MM.1S (cell line): ENCODE measurements around the gene KIF21B.
A peak's percentile ranks its signal among the peaks of the same experiment; 100 is the strongest.

ENCODE experiments used
- DNase-seq: peaks from one replicate; pipeline ENCODE4 v3.0.0-alpha.2; 2015
- H2AFZ ChIP-seq: fragments of 300-600 bp; sonication (generic); 2 replicates; pipeline ENCODE4 v1.6.0; 2016; ENCODE audit warnings: antibody characterized with exemption, low read length
- H3F3A ChIP-seq: fragments of 300-600 bp; sonication (generic); 2 replicates; pipeline ENCODE4 v1.6.1; 2016; ENCODE audit warnings: mild to moderate bottlenecking, antibody characterized with exemption, low read length, moderate library complexity, mixed read lengths; ENCODE audit not compliant: insufficient read depth
- H3K27ac ChIP-seq: fragments of 300-600 bp; sonication (generic); 2 replicates; pipeline ENCODE4 v1.5.1; 2016; ENCODE audit warnings: mild to moderate bottlenecking, low read length
- H3K27me3 ChIP-seq: fragments of 300-600 bp; sonication (generic); replicated peaks from 2 replicates; pipeline ENCODE4 v1.6.0; 2016; ENCODE audit warnings: low read length; ENCODE audit not compliant: insufficient read depth
- H3K36me3 ChIP-seq: fragments of 300-600 bp; sonication (generic); replicated peaks from 2 replicates; pipeline ENCODE4 v1.6.1; 2016; ENCODE audit warnings: mild to moderate bottlenecking, low read length, mixed read lengths; ENCODE audit not compliant: insufficient read depth
- H3K4me1 ChIP-seq: fragments of 300-600 bp; sonication (generic); 2 replicates; pipeline ENCODE4 v1.6.1; 2016; ENCODE audit warnings: low read length, mixed read lengths
- H3K4me2 ChIP-seq: fragments of 300-600 bp; sonication (generic); 2 replicates; pipeline ENCODE4 v1.6.0; 2016; ENCODE audit warnings: low read depth, low read length
- H3K4me3 ChIP-seq: fragments of 300-600 bp; sonication (generic); 2 replicates; pipeline ENCODE4 v1.5.1; 2016; ENCODE audit warnings: low read length, mixed read lengths
- H3K79me2 ChIP-seq: fragments of 300-600 bp; sonication (generic); 2 replicates; pipeline ENCODE4 v1.6.1; 2016; ENCODE audit warnings: mixed run types, low read length, mixed read lengths
- H3K9ac ChIP-seq: fragments of 300-600 bp; sonication (generic); 2 replicates; pipeline ENCODE4 v1.6.1; 2016; ENCODE audit warnings: low read length, mixed read lengths
- H3K9me2 ChIP-seq: fragments of 300-600 bp; sonication (generic); replicated peaks from 2 replicates; pipeline ENCODE4 v1.6.1; 2016; ENCODE audit warnings: mild to moderate bottlenecking, low read length, mixed read lengths; ENCODE audit not compliant: insufficient read depth
- H3K9me3 ChIP-seq: fragments of 300-600 bp; sonication (generic); replicated peaks from 2 replicates; pipeline ENCODE4 v1.6.1; 2016; ENCODE audit warnings: mild to moderate bottlenecking, low read length, mixed read lengths; ENCODE audit not compliant: insufficient read depth
- H4K20me1 ChIP-seq: fragments of 300-600 bp; sonication (generic); 2 replicates; pipeline ENCODE4 v1.6.1; 2016; ENCODE audit warnings: mild to moderate bottlenecking, low read length, moderate library complexity, mixed read lengths; ENCODE audit not compliant: insufficient read depth
- EZH2 ChIP-seq: fragments of 300-600 bp; sonication (generic); optimal IDR thresholded peaks from 2 replicates; pipeline ENCODE3; 2017; ENCODE audit warnings: low read depth, mild to moderate bottlenecking, antibody characterized with exemption, low read length, mixed read lengths
- EZH2phosphoT487 ChIP-seq: fragments of 300-600 bp; sonication (generic); IDR thresholded peaks from 2 replicates; pipeline ENCODE4 v1.6.1; 2018; ENCODE audit warnings: antibody characterized with exemption, low read length
- TF ChIP-seq, protein P1 (sequence below): fragments of 300-600 bp; sonication (generic); IDR thresholded peaks from 2 replicates; pipeline ENCODE4 v1.5.1; 2016; ENCODE audit warnings: antibody characterized with exemption, low read length, mixed read lengths

KIF21B gene, protein sequence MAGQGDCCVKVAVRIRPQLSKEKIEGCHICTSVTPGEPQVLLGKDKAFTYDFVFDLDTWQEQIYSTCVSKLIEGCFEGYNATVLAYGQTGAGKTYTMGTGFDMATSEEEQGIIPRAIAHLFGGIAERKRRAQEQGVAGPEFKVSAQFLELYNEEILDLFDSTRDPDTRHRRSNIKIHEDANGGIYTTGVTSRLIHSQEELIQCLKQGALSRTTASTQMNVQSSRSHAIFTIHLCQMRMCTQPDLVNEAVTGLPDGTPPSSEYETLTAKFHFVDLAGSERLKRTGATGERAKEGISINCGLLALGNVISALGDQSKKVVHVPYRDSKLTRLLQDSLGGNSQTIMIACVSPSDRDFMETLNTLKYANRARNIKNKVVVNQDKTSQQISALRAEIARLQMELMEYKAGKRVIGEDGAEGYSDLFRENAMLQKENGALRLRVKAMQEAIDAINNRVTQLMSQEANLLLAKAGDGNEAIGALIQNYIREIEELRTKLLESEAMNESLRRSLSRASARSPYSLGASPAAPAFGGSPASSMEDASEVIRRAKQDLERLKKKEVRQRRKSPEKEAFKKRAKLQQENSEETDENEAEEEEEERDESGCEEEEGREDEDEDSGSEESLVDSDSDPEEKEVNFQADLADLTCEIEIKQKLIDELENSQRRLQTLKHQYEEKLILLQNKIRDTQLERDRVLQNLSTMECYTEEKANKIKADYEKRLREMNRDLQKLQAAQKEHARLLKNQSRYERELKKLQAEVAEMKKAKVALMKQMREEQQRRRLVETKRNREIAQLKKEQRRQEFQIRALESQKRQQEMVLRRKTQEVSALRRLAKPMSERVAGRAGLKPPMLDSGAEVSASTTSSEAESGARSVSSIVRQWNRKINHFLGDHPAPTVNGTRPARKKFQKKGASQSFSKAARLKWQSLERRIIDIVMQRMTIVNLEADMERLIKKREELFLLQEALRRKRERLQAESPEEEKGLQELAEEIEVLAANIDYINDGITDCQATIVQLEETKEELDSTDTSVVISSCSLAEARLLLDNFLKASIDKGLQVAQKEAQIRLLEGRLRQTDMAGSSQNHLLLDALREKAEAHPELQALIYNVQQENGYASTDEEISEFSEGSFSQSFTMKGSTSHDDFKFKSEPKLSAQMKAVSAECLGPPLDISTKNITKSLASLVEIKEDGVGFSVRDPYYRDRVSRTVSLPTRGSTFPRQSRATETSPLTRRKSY (N-terminal part only)

GRCh38 chr1:201023517-201023902, at the start of gene KIF21B:
KIF21B (minus strand) TSS chr1:201023714; CDS start chr1:201023383, 331 bp downstream.
- Histone ChIP-seq H2AFZ (peak within 1 kb of the TSS; percentile 61), H3K27ac (peak within 1 kb of the TSS; percentile 95; the same call in 1 of the 2 replicates)

GRCh38 chr1:201072922-201073321, 49.4 kb upstream of the KIF21B start:
- DNase-seq: no peak
- Histone ChIP-seq H3K4me3 (no peak overlapping the region), H4K20me1 (no peaks in the 10 kb centered on the region)

More at GRCh38 chr1:201023517-201023902, at the start of gene KIF21B:
- Histone ChIP-seq H4K20me1 (no peaks in the 10 kb centered on the region), H3K4me3 (peak within 1 kb of the TSS; percentile 73), H3K9ac (peak within 1 kb of the TSS; percentile 72), H3K4me1 (peaks cover 66% of the 10 kb centered on the region), H3K27me3 (no peaks in the 10 kb centered on the region), H3K79me2 (peaks cover 38% of the 10 kb centered on the region), H3K9me2 (no peaks in the 10 kb centered on the region), H3F3A (peaks cover 47% of the 10 kb centered on the region), H3K4me2 (peak within 1 kb of the TSS; percentile 95), H3K36me3 (no peaks in the 10 kb centered on the region), H3K9me3 (no peaks in the 10 kb centered on the region)
- no peak for TF ChIP-seq EZH2phosphoT487
- TF ChIP-seq, protein P1, sequence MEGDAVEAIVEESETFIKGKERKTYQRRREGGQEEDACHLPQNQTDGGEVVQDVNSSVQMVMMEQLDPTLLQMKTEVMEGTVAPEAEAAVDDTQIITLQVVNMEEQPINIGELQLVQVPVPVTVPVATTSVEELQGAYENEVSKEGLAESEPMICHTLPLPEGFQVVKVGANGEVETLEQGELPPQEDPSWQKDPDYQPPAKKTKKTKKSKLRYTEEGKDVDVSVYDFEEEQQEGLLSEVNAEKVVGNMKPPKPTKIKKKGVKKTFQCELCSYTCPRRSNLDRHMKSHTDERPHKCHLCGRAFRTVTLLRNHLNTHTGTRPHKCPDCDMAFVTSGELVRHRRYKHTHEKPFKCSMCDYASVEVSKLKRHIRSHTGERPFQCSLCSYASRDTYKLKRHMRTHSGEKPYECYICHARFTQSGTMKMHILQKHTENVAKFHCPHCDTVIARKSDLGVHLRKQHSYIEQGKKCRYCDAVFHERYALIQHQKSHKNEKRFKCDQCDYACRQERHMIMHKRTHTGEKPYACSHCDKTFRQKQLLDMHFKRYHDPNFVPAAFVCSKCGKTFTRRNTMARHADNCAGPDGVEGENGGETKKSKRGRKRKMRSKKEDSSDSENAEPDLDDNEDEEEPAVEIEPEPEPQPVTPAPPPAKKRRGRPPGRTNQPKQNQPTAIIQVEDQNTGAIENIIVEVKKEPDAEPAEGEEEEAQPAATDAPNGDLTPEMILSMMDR: no peak
- TF ChIP-seq EZH2: no peak
- DNase-seq: peak; percentile 95

GRCh38 chr1:201072149-201072548, 48.6 kb upstream of the KIF21B start:
- DNase-seq: no peak
- no peaks in the 10 kb centered on the region for H4K20me1 ChIP-seq
- no peaks in the 10 kb centered on the region for H3K9me2 ChIP-seq
- no peaks in the 10 kb centered on the region for H3K79me2 ChIP-seq
- H3K9me3 ChIP-seq: no peaks in the 10 kb centered on the region
- no peaks in the 10 kb centered on the region; the same call in 1 of the 2 replicates for H3K27me3 ChIP-seq
- no peak overlapping the region for H3K9ac ChIP-seq
- H3K4me2 ChIP-seq: no peak overlapping the region
- no peaks in the 10 kb centered on the region for H3F3A ChIP-seq
- no peak overlapping the region for H2AFZ ChIP-seq
- TF ChIP-seq, protein P1: no peak
- TF ChIP-seq EZH2 (no peak), EZH2phosphoT487 (no peak)
- no peaks in the 10 kb centered on the region for H3K4me1 ChIP-seq
- no peak overlapping the region for H3K27ac ChIP-seq
- no peak overlapping the region for H3K4me3 ChIP-seq
- H3K36me3 ChIP-seq: no peaks in the 10 kb centered on the region

More at GRCh38 chr1:201072922-201073321, 49.4 kb upstream of the KIF21B start:
- H2AFZ ChIP-seq: no peak overlapping the region
- H3K36me3 ChIP-seq: no peaks in the 10 kb centered on the region
- TF ChIP-seq, protein P1: no peak
- no peak for TF ChIP-seq EZH2
- TF ChIP-seq EZH2phosphoT487: no peak
- H3K9me3 ChIP-seq: no peaks in the 10 kb centered on the region
- no peaks in the 10 kb centered on the region for H3F3A ChIP-seq
- H3K27me3 ChIP-seq: no peaks in the 10 kb centered on the region; the same call in 1 of the 2 replicates
- no peaks in the 10 kb centered on the region for H3K79me2 ChIP-seq
- no peak overlapping the region for H3K9ac ChIP-seq
- H3K4me2 ChIP-seq: no peak overlapping the region
- H3K4me1 ChIP-seq: no peaks in the 10 kb centered on the region
- no peak overlapping the region for H3K27ac ChIP-seq
- H3K9me2 ChIP-seq: no peaks in the 10 kb centered on the region
